H9 (cell line): Measurements from ENCODE around the gene OR1J4. TPM values are rescaled to one million over a fixed set of nuclear protein-coding genes. Genes with fewer than 3 reads are reported as not detected.

ENCODE experiments used
- DNase-seq: peaks from one replicate; pipeline ENCODE4 v3.0.0-alpha.2; 2017
- H2AFZ ChIP-seq: one replicate; pipeline ENCODE4 v1.6.1; 2013; ENCODE audit warnings: mild to moderate bottlenecking, low read length, control low read depth, moderate library complexity
- H2AK5ac ChIP-seq: 2 replicates; pipeline ENCODE4 v1.6.1; 2013; ENCODE audit warnings: low read length, control low read depth, mixed read lengths; ENCODE audit not compliant: insufficient read length
- H2BK120ac ChIP-seq: one replicate; pipeline ENCODE4 v1.6.1; 2013; ENCODE audit warnings: low read depth, mild to moderate bottlenecking, low read length, control low read depth, inconsistent platforms; ENCODE audit not compliant: poor library complexity, severe bottlenecking
- H2BK12ac ChIP-seq: 2 replicates; pipeline ENCODE4 v1.6.1; 2013; ENCODE audit warnings: low read length, control low read depth, mixed read lengths, low read depth; ENCODE audit not compliant: insufficient read length
- H2BK15ac ChIP-seq: 2 replicates; pipeline ENCODE4 v1.6.1; 2013; ENCODE audit warnings: low read depth, low read length, control low read depth
- H2BK20ac ChIP-seq: one replicate; pipeline ENCODE4 v1.6.1; 2013; ENCODE audit warnings: low read depth, mild to moderate bottlenecking, low read length, control low read depth, inconsistent platforms; ENCODE audit not compliant: poor library complexity, severe bottlenecking
- H2BK5ac ChIP-seq: 2 replicates; pipeline ENCODE4 v1.6.1; 2013; ENCODE audit warnings: low read length, control low read depth, mixed read lengths; ENCODE audit not compliant: insufficient read length
- H3K14ac ChIP-seq: 2 replicates; pipeline ENCODE4 v1.6.1; 2013; ENCODE audit warnings: low read length, control low read depth; ENCODE audit not compliant: insufficient read depth
- H3K18ac ChIP-seq: 2 replicates; pipeline ENCODE4 v1.6.1; 2013; ENCODE audit warnings: low read depth, mild to moderate bottlenecking, mixed read lengths, low read length, control low read depth; ENCODE audit not compliant: insufficient read length
- H3K23ac ChIP-seq: 2 replicates; pipeline ENCODE4 v1.6.1; 2013; ENCODE audit warnings: low read length, control low read depth, mixed read lengths, low read depth; ENCODE audit not compliant: insufficient read length
- H3K23me2 ChIP-seq: 2 replicates; pipeline ENCODE4 v1.6.1; 2013; ENCODE audit warnings: low read depth, mild to moderate bottlenecking, mixed read lengths, low read length, control low read depth; ENCODE audit not compliant: insufficient read length, poor library complexity, severe bottlenecking
- H3K27ac ChIP-seq: 2 replicates; pipeline ENCODE4 v1.5.1; 2013; ENCODE audit warnings: low read length, control low read depth, mixed read lengths, low read depth; ENCODE audit not compliant: insufficient read length
- H3K27me3 ChIP-seq: 2 replicates; pipeline ENCODE4 v1.6.1; 2013; ENCODE audit warnings: low read length, control low read depth, inconsistent platforms; ENCODE audit not compliant: insufficient read depth
- H3K4ac ChIP-seq: 2 replicates; pipeline ENCODE4 v1.6.1; 2013; ENCODE audit warnings: low read depth, mild to moderate bottlenecking, control low read depth, inconsistent platforms, low read length, moderate library complexity
- H3K4me1 ChIP-seq: 2 replicates; pipeline ENCODE4 v1.6.1; 2013; ENCODE audit warnings: low read length, control low read depth, inconsistent platforms; ENCODE audit not compliant: insufficient read depth
- H3K4me2 ChIP-seq: 2 replicates; pipeline ENCODE4 v1.6.1; 2013; ENCODE audit warnings: low read length, control low read depth, mixed read lengths; ENCODE audit not compliant: insufficient read length, insufficient read depth
- H3K56ac ChIP-seq: 2 replicates; pipeline ENCODE4 v1.6.1; 2013; ENCODE audit warnings: low read depth, mild to moderate bottlenecking, mixed read lengths, low read length, control low read depth; ENCODE audit not compliant: insufficient read length
- H3K79me1 ChIP-seq: 2 replicates; pipeline ENCODE4 v1.6.1; 2013; ENCODE audit warnings: low read depth, mild to moderate bottlenecking, moderate library complexity, low read length, control low read depth, inconsistent platforms; ENCODE audit not compliant: insufficient read depth, poor library complexity, severe bottlenecking
- H3K79me2 ChIP-seq: 2 replicates; pipeline ENCODE4 v1.6.1; 2013; ENCODE audit warnings: low read length, control low read depth, inconsistent platforms; ENCODE audit not compliant: insufficient read depth
- H3K9ac ChIP-seq: 2 replicates; pipeline ENCODE4 v1.6.1; 2013; ENCODE audit warnings: low read length, control low read depth, mixed read lengths; ENCODE audit not compliant: insufficient read length; ENCODE audit errors: extremely low read depth
- H3K9me3 ChIP-seq: one replicate; pipeline ENCODE4 v1.6.1; 2013; ENCODE audit warnings: low read depth, low read length, inconsistent platforms; ENCODE audit not compliant: control insufficient read depth
- H3T11ph ChIP-seq: one replicate; pipeline ENCODE4 v1.6.1; 2013; ENCODE audit warnings: mild to moderate bottlenecking, low read length, control low read depth, inconsistent platforms
- H4K20me1 ChIP-seq: one replicate; pipeline ENCODE4 v1.6.1; 2013; ENCODE audit not compliant: control insufficient read depth, insufficient read length, insufficient read depth
- H4K5ac ChIP-seq: 2 replicates; pipeline ENCODE4 v1.6.1; 2013; ENCODE audit warnings: low read depth, mild to moderate bottlenecking, mixed read lengths, low read length, control low read depth; ENCODE audit not compliant: insufficient read length
- H4K8ac ChIP-seq: replicated peaks from 2 replicates; pipeline ENCODE4 v1.6.1; 2013; ENCODE audit warnings: low read length, control low read depth, mixed read lengths, low read depth; ENCODE audit not compliant: insufficient read length
- H4K91ac ChIP-seq: 2 replicates; pipeline ENCODE4 v1.6.1; 2013; ENCODE audit warnings: low read depth, mild to moderate bottlenecking, moderate library complexity, mixed read lengths, low read length, control low read depth; ENCODE audit not compliant: insufficient read length
- H3K27ac Mint-ChIP-seq, 3 experiments: 2 replicates in 2 of 3; 3 replicates in 1 of 3; pipeline ENCODE4 v1.8.0; 2020 to 2021; ENCODE audit warnings: mixed read lengths in 3 of 3, mild to moderate bottlenecking in 1 of 3, moderate library complexity in 1 of 3
- H3K27me3 Mint-ChIP-seq: 2 replicates; pipeline ENCODE4 v1.8.0; 2021; ENCODE audit warnings: low read depth, mild to moderate bottlenecking, moderate library complexity, mixed read lengths
- H3K36me3 Mint-ChIP-seq, 3 experiments: 2 replicates in 2 of 3; 3 replicates in 1 of 3; pipeline ENCODE4 v1.8.0; 2020 to 2021; ENCODE audit warnings: low read depth in 3 of 3, mixed read lengths in 3 of 3; ENCODE audit not compliant: insufficient read depth in 1 of 3
- H3K4me1 Mint-ChIP-seq, 2 experiments: 2 replicates each; pipeline ENCODE4 v1.8.0; 2020; ENCODE audit warnings: mixed read lengths in 2 of 2
- H3K4me3 Mint-ChIP-seq, 2 experiments: 2 replicates in 1 of 2; 3 replicates in 1 of 2; pipeline ENCODE4 v1.8.0; 2020 to 2021; ENCODE audit warnings: mild to moderate bottlenecking in 2 of 2, mixed read lengths in 2 of 2, moderate library complexity in 1 of 2
- H3K9me3 Mint-ChIP-seq, 2 experiments: 2 replicates in 1 of 2; 3 replicates in 1 of 2; pipeline ENCODE4 v1.8.0; 2020; ENCODE audit warnings: mild to moderate bottlenecking in 2 of 2, mixed read lengths in 2 of 2, moderate library complexity in 1 of 2
- CTCF ChIP-seq: fragments of 200-600 bp; sonication (generic); conservative IDR thresholded peaks from 3 replicates; pipeline ENCODE4 v1.8.0; 2021; ENCODE audit warnings: antibody characterized with exemption, mild to moderate bottlenecking
- whole genome bisulfite sequencing: extraction: QIAGEN DNeasy Blood & Tissue Kit; methylation state at CpG from one replicate; pipeline ENCODE4 v1.1.7; 2013; ENCODE audit warnings: missing lambda C conversion rate, low lambda C conversion rate, mixed read lengths; ENCODE audit not compliant: insufficient read length; ENCODE audit errors: extremely low coverage; 5-methylcytosine and 5-hydroxymethylcytosine counted together
- total RNA-seq: library from RNA; stranded (reverse); gene quantifications from 2 replicates; pipeline ENCODE4 v1.2.1, GENCODE V29; 2021

The OR1J4 gene
- total RNA-seq, 1 experiment from 2014 or later: not detected

- Histone ChIP-seq H3K27ac (no peak within 1 kb of the TSS), H4K20me1 (no peaks in the 10 kb centered on the region), H3K4me1 (no peaks in the 10 kb centered on the region), H2AK5ac (no peak within 1 kb of the TSS), H3K9ac (no peak within 1 kb of the TSS), H4K91ac (no peak within 1 kb of the TSS), H3K79me2 (no peaks in the 10 kb centered on the region), H2BK20ac (no peak within 1 kb of the TSS), H3K56ac (no peak within 1 kb of the TSS), H3K4me2 (no peak within 1 kb of the TSS), H2BK120ac (no peak within 1 kb of the TSS), H2BK5ac (no peak within 1 kb of the TSS), H3K4ac (no peak within 1 kb of the TSS), H3T11ph (no peak within 1 kb of the TSS), H2AFZ (no peak within 1 kb of the TSS), H3K23ac (no peak within 1 kb of the TSS), H3K14ac (no peak within 1 kb of the TSS), H3K18ac (no peak within 1 kb of the TSS), H2BK12ac (no peak within 1 kb of the TSS), H3K9me3 (peaks cover 28% of the 10 kb centered on the region), H3K23me2 (no peaks in the 10 kb centered on the region), H3K27me3 (no peaks in the 10 kb centered on the region), H3K79me1 (no peaks in the 10 kb centered on the region), H4K5ac (no peak within 1 kb of the TSS), H2BK15ac (no peak within 1 kb of the TSS), H4K8ac (no peak within 1 kb of the TSS)
- H3K9me3 Mint-ChIP-seq: peaks cover 69 to 95% of the 10 kb centered on the region in 2 experiments
- H3K4me3 Mint-ChIP-seq: no peak within 1 kb of the TSS
- no peaks in the 10 kb centered on the region for H3K4me1 Mint-ChIP-seq
- peaks cover 8% of the 10 kb centered on the region; the same call in 1 of the 2 replicates for H3K27me3 Mint-ChIP-seq
- H3K36me3 Mint-ChIP-seq: peaks cover 0 to 18% (median 0%) of the 10 kb centered on the region in 3 experiments; a peak in 3 of 7 replicates
- DNase-seq: no peak
- no peak for TF ChIP-seq CTCF
- no peak within 1 kb of the TSS for H3K27ac Mint-ChIP-seq
- WGBS: no CpG with 5 or more reads among the region's 6 CpGs
Observed at GRCh38 chr9:122477826-122478225, 41.1 kb upstream of the OR1J4 start, which contains the start of gene OR1J1. TSS of gene OR1J1 (minus strand) at chr9:122477926. CDS start at chr9:122477926, 0 bp downstream.
